ENCODE data around the gene STAT4. TPM values are rescaled to one million over a fixed set of nuclear protein-coding genes. Genes with fewer than 3 reads are reported as not detected.

The STAT4 gene
- total RNA-seq, 1 experiment from 2014 or later: 4.3 TPM

DNA sequence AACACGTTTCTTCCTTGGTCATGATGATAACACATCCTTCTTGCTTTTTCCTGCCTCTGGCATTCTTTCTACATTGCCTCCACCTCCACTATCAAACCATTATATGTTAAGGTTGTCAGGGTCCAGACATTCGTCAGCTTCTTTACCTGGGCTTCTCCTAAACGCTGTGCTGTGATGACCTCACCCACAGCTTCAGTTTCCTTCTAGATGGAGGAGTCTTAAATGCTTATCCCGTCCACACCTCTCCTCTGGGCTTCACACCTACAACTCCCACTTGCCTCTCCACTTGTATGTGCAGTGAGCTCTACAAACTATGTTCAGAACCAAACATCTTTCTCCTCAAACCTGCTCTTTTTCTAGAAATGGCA is 136.2 kb downstream of the STAT4 start:
- DNase-seq (ENCODE audit: low spot score): no peak

GRCh38 chr2:191013932-191014652 is 136.7 kb downstream of the STAT4 start, which contains the start of gene STAT1:
Gene STAT1, minus strand, starts transcription at chr2:191014171. Its CDS starts 4,168 bp downstream, at chr2:191010003.
- DNase-seq (ENCODE audit: low spot score): peak; percentile 83

GRCh38 chr2:191013682-191013931 is 137.2 kb downstream of the STAT4 start:
- no peak for DNase-seq (ENCODE audit: low spot score)

- no peak for DNase-seq (ENCODE audit: low spot score)
Measured at GRCh38 chr2:191012845-191013681, 137.7 kb downstream of the STAT4 start.

DNA sequence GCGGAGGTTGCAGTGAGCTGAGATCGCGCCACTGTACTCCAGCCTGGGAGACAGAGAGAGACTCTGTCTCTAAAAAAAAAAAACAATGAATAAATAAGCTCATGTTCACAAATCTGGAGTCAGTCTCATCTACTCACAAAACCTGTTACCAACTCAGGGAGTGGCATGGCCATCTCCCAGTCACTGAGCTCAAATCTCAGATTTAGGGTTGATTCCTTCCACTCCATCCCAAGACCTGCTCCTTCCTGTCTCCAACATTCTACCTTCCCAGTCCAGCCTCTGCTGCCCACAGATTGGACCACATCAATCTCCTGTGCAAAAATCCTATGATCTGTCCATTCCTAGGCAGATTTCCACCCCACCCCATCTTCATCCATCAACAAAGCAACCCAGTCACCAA is 138.4 kb downstream of the STAT4 start:
- DNase-seq (ENCODE audit: low spot score): no peak

- DNase-seq (ENCODE audit: low spot score): no peak
Measured at GRCh38 chr2:191010887-191011885, 139.6 kb downstream of the STAT4 start.

GRCh38 chr2:191009541-191010374 is 141.0 kb downstream of the STAT4 start:
- no peak for DNase-seq (ENCODE audit: low spot score)

- no peak for DNase-seq (ENCODE audit: low spot score)
Measured at GRCh38 chr2:191008286-191008685, 142.5 kb downstream of the STAT4 start.

DNA sequence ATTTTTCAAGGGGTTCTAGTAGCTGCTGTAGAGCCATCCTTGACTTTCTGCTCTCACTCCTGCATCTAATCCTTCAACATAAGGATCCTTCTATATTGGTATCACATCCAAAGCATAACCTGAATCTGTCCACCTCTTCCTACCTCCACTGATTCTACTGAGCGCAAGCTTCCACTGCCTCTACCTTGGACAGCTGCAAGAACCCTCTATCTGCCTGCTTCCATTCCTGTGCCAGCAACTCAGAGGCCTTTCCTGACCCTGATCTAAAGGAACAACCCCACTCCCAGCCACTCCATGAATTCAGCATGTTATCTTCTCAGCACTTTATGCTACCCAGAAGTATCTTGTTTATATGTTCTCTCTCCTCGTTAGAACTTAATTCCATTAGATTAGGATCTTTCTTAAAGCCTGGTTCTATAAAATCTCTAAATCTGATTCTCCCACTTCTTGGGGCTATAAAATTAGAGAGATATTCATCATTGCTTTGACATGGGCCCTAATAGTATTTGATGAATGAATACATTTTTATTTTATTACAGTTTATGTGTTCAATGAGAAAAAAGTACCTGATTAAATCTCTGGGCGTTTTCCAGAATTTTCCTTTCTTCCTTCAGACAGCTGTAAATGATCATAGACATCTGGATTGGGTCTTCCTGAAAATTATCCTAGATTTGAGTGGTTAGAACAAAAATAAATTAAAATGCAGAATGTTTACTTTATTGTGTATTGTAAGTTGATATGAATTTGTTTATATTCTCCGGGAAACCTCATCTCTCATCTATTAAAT is 143.6 kb downstream of the STAT4 start:
- DNase-seq (ENCODE audit: low spot score): no peak

DNA sequence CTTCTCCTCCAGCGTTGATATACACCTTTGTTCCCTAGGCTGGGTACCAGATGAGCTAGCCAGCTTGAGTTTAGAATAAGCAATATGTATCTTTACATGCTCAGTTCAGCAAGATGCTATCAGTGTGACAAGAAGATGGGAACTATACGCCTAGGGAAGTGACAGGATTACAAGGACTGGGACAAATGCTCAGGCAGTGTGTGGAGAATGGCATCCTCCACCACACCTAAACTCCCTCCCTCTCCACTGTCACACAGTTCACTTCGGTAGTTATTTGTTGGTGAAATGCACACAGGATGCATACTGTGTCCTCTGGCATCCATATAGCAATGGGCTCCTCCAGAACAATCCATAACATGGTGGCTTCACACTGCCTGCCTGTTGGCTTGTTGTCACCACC is 144.5 kb downstream of the STAT4 start:
- no peak for DNase-seq (ENCODE audit: low spot score)

GRCh38 chr2:191003405-191004309 is 147.1 kb downstream of the STAT4 start:
- DNase-seq (ENCODE audit: low spot score): no peak

- no peak for DNase-seq (ENCODE audit: low spot score)
Measured at GRCh38 chr2:191001624-191002023, 149.2 kb downstream of the STAT4 start.

- DNase-seq (ENCODE audit: low spot score): no peak
Measured at GRCh38 chr2:191001032-191001431, 149.8 kb downstream of the STAT4 start.

DNA sequence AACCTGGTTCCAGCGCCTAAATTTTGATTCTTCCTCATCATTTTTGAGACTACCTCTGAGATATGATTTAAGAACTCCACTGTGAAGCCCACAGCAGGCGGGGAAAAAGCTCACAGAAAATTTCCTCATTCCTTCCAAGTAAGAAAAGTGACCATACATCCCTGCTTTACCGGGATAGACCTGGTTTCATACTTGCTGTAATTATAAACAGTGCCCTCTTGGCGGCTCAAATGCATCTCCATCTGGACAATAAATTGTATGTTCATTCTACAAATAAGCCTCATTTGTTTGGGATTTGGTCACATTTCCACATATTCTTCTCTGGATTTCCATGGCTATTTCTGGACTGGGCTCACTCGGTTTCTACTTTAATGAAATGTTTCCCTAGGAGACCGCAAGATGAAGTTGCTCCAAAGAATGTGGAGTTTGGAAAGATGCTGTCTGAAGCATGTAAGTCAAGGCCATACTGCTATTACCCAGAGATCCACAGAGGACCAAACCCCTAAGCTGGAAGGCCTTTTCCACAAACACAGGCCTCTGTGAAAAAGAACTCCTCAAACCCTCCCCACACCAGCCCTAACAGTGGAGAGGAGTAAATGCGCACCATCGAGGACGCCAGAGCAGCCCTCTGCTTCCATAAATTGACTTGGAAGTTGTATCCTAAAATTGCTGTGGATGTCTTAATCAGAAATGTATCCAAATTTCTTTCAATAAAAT is 150.7 kb downstream of the STAT4 start:
- DNase-seq (ENCODE audit: low spot score): no peak

DNA sequence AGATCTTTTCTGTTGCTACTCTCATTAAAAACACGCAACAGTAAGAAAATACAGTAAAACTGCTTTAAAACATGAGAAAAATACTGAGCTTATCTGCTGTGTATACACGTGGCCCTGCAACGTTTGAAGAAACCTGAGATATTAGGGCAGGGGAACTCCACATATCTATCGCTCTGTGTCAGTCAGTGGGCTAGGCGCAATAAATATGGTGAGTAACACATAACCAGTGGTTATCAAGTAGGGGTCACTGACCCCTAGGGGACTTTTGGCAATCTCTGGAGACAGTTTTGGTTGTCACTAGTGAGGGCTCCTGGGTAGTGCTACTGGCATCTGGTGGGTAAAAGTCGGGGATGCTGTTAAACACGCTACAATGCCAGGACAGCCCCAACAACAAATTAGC is 151.7 kb downstream of the STAT4 start:
- DNase-seq (ENCODE audit: low spot score): no peak

DNA sequence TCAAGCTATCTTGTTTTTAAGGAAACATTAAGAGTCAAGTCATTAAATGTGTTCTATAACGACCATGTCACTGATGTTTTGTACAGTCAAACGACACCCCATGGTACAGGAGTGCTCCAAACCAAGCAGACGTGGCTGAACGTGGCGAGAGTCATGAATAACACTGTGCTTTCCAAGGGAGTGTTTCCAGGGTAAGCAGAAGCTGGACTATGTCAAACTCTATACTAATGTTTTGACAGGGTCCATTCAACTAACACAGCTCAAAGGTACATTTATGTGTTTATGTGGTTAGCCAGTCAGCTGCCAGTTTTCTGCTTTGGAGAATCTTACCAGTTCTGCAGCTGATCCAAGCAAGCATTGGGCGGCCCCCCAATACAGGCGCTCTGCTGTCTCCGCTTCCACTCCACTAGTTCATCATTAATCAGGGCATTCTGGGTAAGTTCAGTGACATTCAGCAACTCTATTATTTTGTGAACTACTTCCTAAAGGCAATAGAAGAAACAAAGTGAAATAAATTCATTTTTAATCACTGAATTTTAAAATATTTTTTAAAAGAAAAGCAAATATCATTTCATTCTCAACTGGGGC is 153.2 kb downstream of the STAT4 start:
- no peak for DNase-seq (ENCODE audit: low spot score)

GRCh38 chr2:190996947-190997346 is 153.8 kb downstream of the STAT4 start:
- DNase-seq (ENCODE audit: low spot score): no peak

- DNase-seq (ENCODE audit: low spot score): peak; percentile 30
Measured at GRCh38 chr2:190996338-190996946, 154.4 kb downstream of the STAT4 start.

Data from H4 (cell line).